ENCODE data around the gene UBR3. TPM values are rescaled to one million over a fixed set of nuclear protein-coding genes. Genes with fewer than 3 reads are reported as not detected.

The UBR3 gene
- total RNA-seq, 1 experiment from 2014 or later: 21.9 TPM

- no peak overlapping the region for H2AK5ac ChIP-seq (ENCODE audit: insufficient read length, low read length)
- H2BK12ac ChIP-seq (ENCODE audit: insufficient read length, low read depth, low read length): no peak overlapping the region
- no peak overlapping the region for H4K5ac ChIP-seq (ENCODE audit: insufficient read length, low read depth, low read length)
- H3K4ac ChIP-seq (ENCODE audit: low read depth, low read length): no peak overlapping the region
- H3K79me2 ChIP-seq (ENCODE audit: insufficient read depth, low read length): no peaks in the 10 kb centered on the region
- H4K91ac ChIP-seq (ENCODE audit: insufficient read length, low read depth, low read length): no peak overlapping the region
- no peak for DNase-seq
- no peaks in the 10 kb centered on the region for H3K27me3 ChIP-seq (ENCODE audit: insufficient read depth, low read length)
- no peak overlapping the region for H3T11ph ChIP-seq (ENCODE audit: low read length)
- TF ChIP-seq, protein P1, sequence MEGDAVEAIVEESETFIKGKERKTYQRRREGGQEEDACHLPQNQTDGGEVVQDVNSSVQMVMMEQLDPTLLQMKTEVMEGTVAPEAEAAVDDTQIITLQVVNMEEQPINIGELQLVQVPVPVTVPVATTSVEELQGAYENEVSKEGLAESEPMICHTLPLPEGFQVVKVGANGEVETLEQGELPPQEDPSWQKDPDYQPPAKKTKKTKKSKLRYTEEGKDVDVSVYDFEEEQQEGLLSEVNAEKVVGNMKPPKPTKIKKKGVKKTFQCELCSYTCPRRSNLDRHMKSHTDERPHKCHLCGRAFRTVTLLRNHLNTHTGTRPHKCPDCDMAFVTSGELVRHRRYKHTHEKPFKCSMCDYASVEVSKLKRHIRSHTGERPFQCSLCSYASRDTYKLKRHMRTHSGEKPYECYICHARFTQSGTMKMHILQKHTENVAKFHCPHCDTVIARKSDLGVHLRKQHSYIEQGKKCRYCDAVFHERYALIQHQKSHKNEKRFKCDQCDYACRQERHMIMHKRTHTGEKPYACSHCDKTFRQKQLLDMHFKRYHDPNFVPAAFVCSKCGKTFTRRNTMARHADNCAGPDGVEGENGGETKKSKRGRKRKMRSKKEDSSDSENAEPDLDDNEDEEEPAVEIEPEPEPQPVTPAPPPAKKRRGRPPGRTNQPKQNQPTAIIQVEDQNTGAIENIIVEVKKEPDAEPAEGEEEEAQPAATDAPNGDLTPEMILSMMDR (conservative IDR thresholded peaks at IDR 0.05): no peak
- Mint-ChIP-seq H3K27me3 (ENCODE audit: low read depth) (no peaks in the 10 kb centered on the region), H3K4me3 (no peak overlapping the region), H3K27ac (no peak overlapping the region), H3K4me1 (peaks cover 12% of the 10 kb centered on the region in 2 experiments), H3K36me3 (ENCODE audit: insufficient read depth in 1 of 3, low read depth in 3 of 3) (peaks cover 0 to 14% (median 3%) of the 10 kb centered on the region in 3 experiments; a peak in 4 of 7 replicates), H3K9me3 (peaks cover 5 to 9% of the 10 kb centered on the region in 2 experiments; a peak in 4 of 5 replicates)
- H3K23me2 ChIP-seq (ENCODE audit: insufficient read length, low read depth, low read length, poor library complexity, severe bottlenecking): no peaks in the 10 kb centered on the region
- no peak overlapping the region for H2AFZ ChIP-seq (ENCODE audit: low read length)
- peaks cover 4% of the 10 kb centered on the region; the same call in 1 of the 2 replicates for H3K4me1 ChIP-seq (ENCODE audit: insufficient read depth, low read length)
- H3K23ac ChIP-seq (ENCODE audit: insufficient read length, low read depth, low read length): no peak overlapping the region
- no peak overlapping the region for H3K9ac ChIP-seq (ENCODE audit: extremely low read depth, insufficient read length, low read length)
- H3K4me2 ChIP-seq (ENCODE audit: insufficient read depth, insufficient read length, low read length): no peak overlapping the region
- no peak overlapping the region for H3K27ac ChIP-seq (ENCODE audit: insufficient read length, low read depth, low read length)
- no peak overlapping the region for H2BK15ac ChIP-seq (ENCODE audit: low read depth, low read length)
- H4K20me1 ChIP-seq (ENCODE audit: control insufficient read depth, insufficient read depth, insufficient read length): no peaks in the 10 kb centered on the region
- H2BK5ac ChIP-seq (ENCODE audit: insufficient read length, low read length): no peak overlapping the region
- H2BK20ac ChIP-seq (ENCODE audit: low read depth, low read length, poor library complexity, severe bottlenecking): no peak overlapping the region
- no peaks in the 10 kb centered on the region for H3K79me1 ChIP-seq (ENCODE audit: insufficient read depth, low read depth, low read length, poor library complexity, severe bottlenecking)
- no peak overlapping the region for H3K56ac ChIP-seq (ENCODE audit: insufficient read length, low read depth, low read length)
- H3K18ac ChIP-seq (ENCODE audit: insufficient read length, low read depth, low read length): no peak overlapping the region
- H2BK120ac ChIP-seq (ENCODE audit: low read depth, low read length, poor library complexity, severe bottlenecking): no peak overlapping the region
- WGBS (ENCODE audit: extremely low coverage, insufficient read length, low lambda C conversion rate): no CpG with 5 or more reads among the region's 3 CpGs
- no peaks in the 10 kb centered on the region for H3K9me3 ChIP-seq (ENCODE audit: control insufficient read depth, low read depth, low read length)
- H4K8ac ChIP-seq (replicated peaks; ENCODE audit: insufficient read length, low read depth, low read length): no peak overlapping the region
- no peak overlapping the region for H3K14ac ChIP-seq (ENCODE audit: insufficient read depth, low read length)
These were observed 274.5 kb downstream of the UBR3 start for GRCh38 chr2:170101789-170102188.

Data from H9 (cell line).